ENCODE data around the gene TCF7L1. TPM values are rescaled to one million over a fixed set of nuclear protein-coding genes. Genes with fewer than 3 reads are reported as not detected.
A peak's percentile ranks its signal among the peaks of the same experiment; 100 is the strongest.

TCF7L1 gene
- total and polyA plus RNA-seq, 2 of the 13 experiments (the other 11 are each of a cell fraction or from before 2014, with no cell fraction given) = 0.04 to 0.15 TPM

GRCh38 chr2:85327822-85328617 is 194.8 kb downstream of the TCF7L1 start, which contains the start of gene TGOLN2 (continued):
- TF ChIP-seq TRAFD1 (CRISPR knock-in tag; IDR thresholded peaks at IDR 0.05; ENCODE audit: borderline replicate concordance) (peak; percentile 90; the same call in 1 of the 2 replicates), EP300 (IDR thresholded peaks at IDR 0.05; ENCODE audit: low read depth in 2 of 2, low read length in 2 of 2) (peak; percentile 35 to 43; a peak in 3 of 4 replicates), EP300 (CRISPR knock-in tag; IDR thresholded peaks at IDR 0.05; ENCODE audit: borderline replicate concordance) (peak; percentile 55), TOE1 (CRISPR knock-in tag; IDR thresholded peaks at IDR 0.05) (no peak; the same call in 1 of the 2 replicates), TAF15 (IDR thresholded peaks at IDR 0.05; ENCODE audit: low read depth, low read length, poor library complexity, severe bottlenecking) (no peak), NFIB (CRISPR knock-in tag; IDR thresholded peaks at IDR 0.05; ENCODE audit: borderline replicate concordance) (no peak), SMYD3 (CRISPR knock-in tag; IDR thresholded peaks at IDR 0.05) (peak; percentile 56; the same call in 1 of the 2 replicates), ZSCAN21 (CRISPR knock-in tag; IDR thresholded peaks at IDR 0.05; ENCODE audit: borderline replicate concordance) (peak; percentile 84; the same call in 1 of the 2 replicates), ZNF274 (CRISPR knock-in tag; IDR thresholded peaks at IDR 0.05) (peak; percentile 82), ZSCAN25 (CRISPR knock-in tag; IDR thresholded peaks at IDR 0.05) (peak; percentile 69), E2F5 (CRISPR knock-in tag; conservative IDR thresholded peaks at IDR 0.05) (peak; percentile 73), SIX1 (CRISPR knock-in tag; IDR thresholded peaks at IDR 0.05; ENCODE audit: borderline replicate concordance) (0 out of 2 replicates have a peak, but pooled peaks have one; percentile 27), AKAP8 (CRISPR knock-in tag; IDR thresholded peaks at IDR 0.05) (no peak; the same call in 1 of the 2 replicates), ZNF770 (CRISPR knock-in tag; IDR thresholded peaks at IDR 0.05) (peak; percentile 62), ZNF205 (CRISPR knock-in tag; IDR thresholded peaks at IDR 0.05) (0 out of 2 replicates have a peak, but pooled peaks have one; percentile 82), PRDM10 (CRISPR knock-in tag; IDR thresholded peaks at IDR 0.05; ENCODE audit: low read depth) (peak; percentile 80), KDM2A (CRISPR knock-in tag; IDR thresholded peaks at IDR 0.05; ENCODE audit: borderline replicate concordance, low read depth) (peak; percentile 97), ERF (CRISPR knock-in tag; IDR thresholded peaks at IDR 0.05) (peak; percentile 97), NR2F6 (IDR thresholded peaks at IDR 0.05) (peak; percentile 37; the same call in 1 of the 2 replicates), NR2F6 (CRISPR knock-in tag; IDR thresholded peaks at IDR 0.05) (peak; percentile 53), ARHGAP35 (CRISPR knock-in tag; IDR thresholded peaks at IDR 0.05; ENCODE audit: borderline replicate concordance) (peak; percentile 97)

Measured in HepG2 (cell line).